Measurements from ENCODE around the gene SLC4A4. TPM values are rescaled to one million over a fixed set of nuclear protein-coding genes. Genes with fewer than 3 reads are reported as not detected.
A peak's percentile ranks its signal among the peaks of the same experiment; 100 is the strongest.

Gene SLC4A4
- total RNA-seq, 6 experiments from 2014 or later: 19.1 to 29.8 (median 25.0) TPM

DNA sequence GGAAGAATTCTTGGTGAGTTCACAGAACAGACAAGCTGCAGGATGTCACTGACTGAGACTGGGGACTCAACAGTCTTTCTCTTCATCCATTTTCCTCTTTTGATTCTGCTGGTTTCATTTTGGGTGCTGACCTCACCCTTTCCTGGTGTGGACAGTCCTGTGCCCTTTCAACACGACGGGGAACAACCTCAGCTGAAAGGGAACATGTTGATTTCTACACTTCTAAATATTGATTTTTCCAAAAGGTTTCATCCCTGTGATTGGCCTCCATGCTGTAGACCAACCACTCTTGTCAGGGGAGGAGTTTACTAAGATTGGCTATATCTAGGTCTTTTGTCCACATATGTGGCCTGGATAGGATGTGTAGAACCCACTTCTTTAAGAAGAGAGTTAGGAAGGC, 91.8 kb downstream of the SLC4A4 start:
- no peak overlapping the region for H3K27ac Mint-ChIP-seq
- H3K4me3 Mint-ChIP-seq: no peak overlapping the region
- H3K4me1 Mint-ChIP-seq (ENCODE audit: low read depth): peaks cover 25% of the 10 kb centered on the region
- H3K36me3 Mint-ChIP-seq (ENCODE audit: low read depth): peaks cover 14% of the 10 kb centered on the region
- peaks cover 3% of the 10 kb centered on the region; the same call in 1 of the 2 replicates for H3K9me3 Mint-ChIP-seq
- DNase-seq: no peak
- TF ChIP-seq, protein P1, sequence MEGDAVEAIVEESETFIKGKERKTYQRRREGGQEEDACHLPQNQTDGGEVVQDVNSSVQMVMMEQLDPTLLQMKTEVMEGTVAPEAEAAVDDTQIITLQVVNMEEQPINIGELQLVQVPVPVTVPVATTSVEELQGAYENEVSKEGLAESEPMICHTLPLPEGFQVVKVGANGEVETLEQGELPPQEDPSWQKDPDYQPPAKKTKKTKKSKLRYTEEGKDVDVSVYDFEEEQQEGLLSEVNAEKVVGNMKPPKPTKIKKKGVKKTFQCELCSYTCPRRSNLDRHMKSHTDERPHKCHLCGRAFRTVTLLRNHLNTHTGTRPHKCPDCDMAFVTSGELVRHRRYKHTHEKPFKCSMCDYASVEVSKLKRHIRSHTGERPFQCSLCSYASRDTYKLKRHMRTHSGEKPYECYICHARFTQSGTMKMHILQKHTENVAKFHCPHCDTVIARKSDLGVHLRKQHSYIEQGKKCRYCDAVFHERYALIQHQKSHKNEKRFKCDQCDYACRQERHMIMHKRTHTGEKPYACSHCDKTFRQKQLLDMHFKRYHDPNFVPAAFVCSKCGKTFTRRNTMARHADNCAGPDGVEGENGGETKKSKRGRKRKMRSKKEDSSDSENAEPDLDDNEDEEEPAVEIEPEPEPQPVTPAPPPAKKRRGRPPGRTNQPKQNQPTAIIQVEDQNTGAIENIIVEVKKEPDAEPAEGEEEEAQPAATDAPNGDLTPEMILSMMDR (IDR thresholded peaks at IDR 0.05): no peak
- no peaks in the 10 kb centered on the region for H3K27me3 Mint-ChIP-seq (ENCODE audit: insufficient read depth)

DNA sequence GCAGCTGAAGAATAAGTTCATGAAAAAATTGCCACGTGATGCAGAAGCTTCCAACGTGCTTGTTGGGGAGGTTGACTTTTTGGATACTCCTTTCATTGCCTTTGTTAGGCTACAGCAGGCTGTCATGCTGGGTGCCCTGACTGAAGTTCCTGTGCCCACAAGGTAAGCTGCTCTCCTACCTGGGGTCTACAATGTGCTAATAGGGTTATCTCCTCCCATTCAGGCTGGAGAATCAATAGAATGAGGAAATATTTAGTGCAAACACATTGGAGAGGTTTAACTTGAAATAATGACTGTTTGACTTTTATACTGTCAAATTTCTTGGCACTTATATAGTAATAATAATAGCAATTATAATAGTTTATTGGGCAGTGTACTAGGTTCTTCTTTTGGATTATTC, 101.8 kb downstream of the SLC4A4 start:
- DNase-seq: no peak
- no peak overlapping the region for H3K27ac Mint-ChIP-seq
- no peak overlapping the region for H3K4me3 Mint-ChIP-seq
- no peaks in the 10 kb centered on the region for H3K27me3 Mint-ChIP-seq (ENCODE audit: insufficient read depth)
- TF ChIP-seq, protein P1 (IDR thresholded peaks at IDR 0.05): no peak
- H3K9me3 Mint-ChIP-seq: peaks cover 2% of the 10 kb centered on the region; the same call in 1 of the 2 replicates
- peaks cover 9% of the 10 kb centered on the region; the same call in 1 of the 2 replicates for H3K4me1 Mint-ChIP-seq (ENCODE audit: low read depth)
- peaks cover 2% of the 10 kb centered on the region; the same call in 1 of the 2 replicates for H3K36me3 Mint-ChIP-seq (ENCODE audit: low read depth)

DNA sequence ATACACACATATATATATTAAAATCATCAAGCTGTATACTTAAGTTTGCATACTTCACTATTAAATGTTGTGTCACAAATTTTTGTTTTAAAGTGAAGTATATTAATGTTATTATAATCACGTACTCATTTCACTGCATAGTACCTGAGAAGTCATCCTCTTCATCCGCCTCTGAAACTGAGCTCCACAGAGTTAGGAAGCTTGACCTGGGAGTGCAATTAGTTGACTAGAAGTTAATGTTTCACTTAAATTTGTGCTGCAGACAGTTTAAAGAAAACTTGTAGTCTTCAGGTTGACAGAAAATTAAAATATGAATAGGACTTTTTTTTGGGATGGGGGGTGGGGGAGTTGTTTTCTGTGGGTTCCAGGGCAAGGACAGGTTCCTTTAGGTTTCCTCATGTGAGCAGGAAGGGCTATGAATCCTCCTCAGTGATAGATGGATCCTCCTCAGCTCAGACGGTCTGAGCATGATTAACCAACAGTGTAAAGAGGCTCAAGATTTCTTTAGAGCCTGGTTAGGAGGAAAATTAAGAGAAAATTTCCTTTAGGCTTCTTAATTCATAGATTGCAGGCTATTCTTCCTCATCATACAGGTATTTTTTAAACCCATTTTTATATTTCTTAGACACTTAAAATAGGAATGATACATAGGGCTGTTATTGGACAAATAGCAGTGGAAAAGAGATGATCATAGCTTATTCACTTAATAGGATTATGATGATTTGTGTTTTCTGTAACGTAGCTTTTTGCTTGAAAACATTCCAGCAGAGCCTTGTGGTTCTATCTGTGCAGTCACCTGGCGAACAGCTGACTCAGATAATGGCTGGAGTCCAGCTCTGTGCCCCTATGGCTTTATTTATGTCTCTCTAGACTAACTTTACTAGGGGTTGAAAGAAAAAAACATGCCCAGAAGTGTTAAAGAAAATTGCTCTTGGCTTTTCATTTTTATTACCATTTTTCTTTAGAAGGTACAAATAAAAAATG, 102.7 kb downstream of the SLC4A4 start:
- peaks cover 9% of the 10 kb centered on the region; the same call in 1 of the 2 replicates for H3K4me1 Mint-ChIP-seq (ENCODE audit: low read depth)
- H3K36me3 Mint-ChIP-seq (ENCODE audit: low read depth): peaks cover 3% of the 10 kb centered on the region; the same call in 1 of the 2 replicates
- H3K9me3 Mint-ChIP-seq: no peaks in the 10 kb centered on the region
- no peak overlapping the region for H3K4me3 Mint-ChIP-seq
- peak; percentile 26 for DNase-seq
- H3K27ac Mint-ChIP-seq: no peak overlapping the region
- TF ChIP-seq, protein P1 (IDR thresholded peaks at IDR 0.05): no peak
- no peaks in the 10 kb centered on the region for H3K27me3 Mint-ChIP-seq (ENCODE audit: insufficient read depth)

DNA sequence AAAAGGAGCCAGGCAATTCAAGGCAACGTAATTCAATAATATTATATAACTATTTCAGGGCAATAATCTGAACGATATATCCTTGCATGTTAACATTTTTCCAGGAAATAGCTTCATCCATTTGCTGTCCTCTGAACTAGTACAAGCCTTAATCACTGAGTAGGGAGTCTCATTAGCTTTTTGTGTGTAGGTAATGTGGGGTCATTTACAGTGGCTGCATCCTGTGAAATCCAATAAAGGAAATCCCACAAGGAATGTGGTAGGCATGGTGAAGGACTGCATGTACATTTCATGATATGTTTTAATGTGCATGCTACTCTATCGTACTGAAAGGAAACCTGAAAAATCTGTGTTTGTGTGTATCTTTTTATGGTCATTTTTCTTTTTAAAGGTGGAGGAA, 103.5 kb downstream of the SLC4A4 start:
- Mint-ChIP-seq H3K27me3 (ENCODE audit: insufficient read depth) (no peaks in the 10 kb centered on the region), H3K4me1 (ENCODE audit: low read depth) (peaks cover 16% of the 10 kb centered on the region), H3K27ac (no peak overlapping the region), H3K4me3 (no peak overlapping the region), H3K36me3 (ENCODE audit: low read depth) (peaks cover 6% of the 10 kb centered on the region; the same call in 1 of the 2 replicates), H3K9me3 (no peaks in the 10 kb centered on the region)
- no peak for DNase-seq
- TF ChIP-seq, protein P1 (IDR thresholded peaks at IDR 0.05): no peak

DNA sequence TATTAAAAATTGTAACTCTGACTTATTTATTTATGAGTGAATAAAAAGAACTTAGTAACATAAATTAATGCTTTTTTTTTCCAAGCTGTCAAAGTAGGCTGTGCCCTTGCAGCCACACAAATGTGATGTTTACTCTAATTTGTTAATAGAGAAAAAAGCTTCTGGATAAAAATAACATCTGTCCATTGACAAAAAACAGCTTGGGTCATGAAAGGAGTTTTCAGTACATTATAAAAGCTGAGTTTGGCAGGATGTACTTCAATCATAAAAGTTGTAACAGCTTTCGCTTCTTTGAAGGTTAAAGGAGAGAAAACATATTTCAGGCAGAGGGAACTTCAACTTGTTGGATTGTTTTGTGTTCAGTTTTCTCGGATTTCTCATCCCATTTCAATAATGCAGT, 105.6 kb downstream of the SLC4A4 start:
- no peak for DNase-seq
- Mint-ChIP-seq H3K27me3 (ENCODE audit: insufficient read depth) (no peaks in the 10 kb centered on the region), H3K4me1 (ENCODE audit: low read depth) (peaks cover 16% of the 10 kb centered on the region), H3K36me3 (ENCODE audit: low read depth) (peaks cover 6% of the 10 kb centered on the region; the same call in 1 of the 2 replicates), H3K27ac (no peak overlapping the region), H3K4me3 (no peak overlapping the region), H3K9me3 (no peaks in the 10 kb centered on the region)
- TF ChIP-seq, protein P1 (IDR thresholded peaks at IDR 0.05): no peak

Measured in HFFc6 (cell line).